HG03460 (cell line): ENCODE measurements around the gene RAB1B.
"Not testable (repeated sequence)": the region's sequence is repeated elsewhere in the genome, so short reads cannot be mapped to it uniquely, and the experiment has no call there.

Experiments used
- ATAC-seq: cut with Tn5 transposase; IDR thresholded peaks from one replicate; pipeline ENCODE4 v1.9.1; 2021; ENCODE audit not compliant: unreplicated experiment

The RAB1B gene

DNA sequence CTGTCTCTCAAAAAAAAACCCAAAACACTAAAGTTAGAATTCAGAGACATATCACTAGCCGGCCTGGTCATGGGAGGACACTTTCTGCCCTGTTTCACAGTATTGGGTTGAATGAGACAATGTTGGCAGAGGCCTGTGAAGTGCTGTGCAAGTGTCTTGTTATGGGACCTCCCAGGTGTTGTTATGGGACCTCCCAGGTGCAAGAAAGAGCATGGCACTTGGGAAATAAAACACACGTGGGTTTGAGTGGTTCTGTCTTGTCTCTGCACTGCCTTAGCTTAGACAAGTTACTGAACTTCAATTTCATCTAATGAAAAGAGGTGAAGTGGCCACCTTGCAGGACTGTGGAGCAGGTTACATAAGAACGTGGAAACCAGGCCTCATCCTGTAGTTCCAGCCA, 28.9 kb upstream of the RAB1B start:
- ATAC-seq: no peak

DNA sequence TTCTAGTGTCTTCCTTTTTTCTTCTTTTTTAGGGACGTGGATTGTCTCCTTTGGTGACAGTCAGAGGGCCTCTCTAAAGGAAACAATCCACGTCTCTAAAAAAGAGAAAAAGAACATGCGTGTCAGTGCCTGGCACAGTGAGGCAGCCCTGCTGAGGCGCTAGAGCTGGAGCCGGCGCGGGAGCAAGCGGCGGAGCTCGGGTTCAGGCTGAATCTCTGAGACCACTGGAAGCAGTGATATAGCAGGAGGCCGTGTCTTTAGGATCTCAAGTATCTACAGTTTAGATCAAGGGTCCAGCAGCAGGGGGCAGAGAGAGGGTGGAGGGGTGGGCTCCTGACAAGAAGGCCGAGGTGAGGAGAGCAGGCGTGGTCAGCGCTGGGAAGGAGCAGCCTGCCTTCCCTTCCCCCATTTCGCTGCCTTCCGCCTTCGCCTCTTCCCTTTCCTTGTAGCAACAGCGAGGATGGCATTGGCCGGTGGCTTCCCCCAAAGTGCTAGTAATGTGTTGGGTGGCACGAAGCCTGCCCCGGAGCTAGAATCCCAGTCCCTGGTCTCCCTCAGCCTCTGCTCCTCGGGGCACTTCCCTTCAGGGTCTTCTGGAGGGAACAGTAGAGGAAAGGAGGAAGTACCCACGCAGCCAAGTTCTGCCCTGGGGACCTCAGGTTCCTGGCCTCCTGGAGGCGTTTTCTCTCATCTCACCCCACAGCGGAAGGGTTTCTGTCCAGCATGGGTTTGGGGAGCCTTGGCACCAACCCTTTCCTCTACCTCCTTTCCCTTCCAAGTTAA, 28.2 kb upstream of the RAB1B start:
- ATAC-seq: no peak

- no peak for ATAC-seq
Observed at GRCh38 chr11:66240781-66241136, 27.7 kb upstream of the RAB1B start.

GRCh38 chr11:66242095-66242765, 26.2 kb upstream of the RAB1B start:
- ATAC-seq: no peak

DNA sequence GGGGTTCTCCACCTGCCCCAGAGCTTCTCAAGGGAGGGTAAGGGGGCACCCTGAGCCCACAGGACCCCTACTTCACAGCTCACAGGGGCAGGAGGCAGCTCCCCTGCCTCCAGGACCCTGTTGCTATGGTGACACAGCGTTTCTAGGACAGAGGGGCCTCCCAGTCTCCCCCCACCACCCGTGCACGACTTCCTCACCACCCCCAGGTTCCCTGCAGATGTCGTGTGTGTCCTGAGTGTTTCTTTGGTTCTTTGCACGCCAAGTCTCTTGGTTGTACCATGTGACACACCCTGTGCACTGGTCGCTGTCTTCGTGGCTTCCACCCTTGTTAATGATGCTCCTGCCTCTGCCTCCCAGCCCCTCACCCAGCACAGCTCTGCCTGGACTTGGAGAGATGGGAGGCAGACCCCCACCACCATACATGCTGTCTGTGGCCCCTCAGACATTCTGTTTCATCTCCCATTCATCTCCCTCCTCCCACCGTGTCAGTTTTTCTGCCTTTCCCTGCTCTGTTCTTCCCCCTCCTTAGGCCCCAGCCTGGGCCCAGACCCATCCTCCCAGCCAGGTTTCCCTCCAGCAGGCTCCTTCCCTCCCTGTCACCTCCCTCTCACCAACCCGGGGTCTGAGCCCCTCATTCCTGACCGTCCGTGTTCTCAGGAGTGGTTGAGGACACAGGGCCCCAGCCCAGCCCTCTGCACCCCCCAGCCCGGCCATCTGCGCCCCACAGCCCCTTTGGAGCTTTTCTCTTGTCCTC, 24.5 kb upstream of the RAB1B start:
- ATAC-seq: no peak

GRCh38 chr11:66247295-66247694, 21.1 kb upstream of the RAB1B start:
- no peak for ATAC-seq

GRCh38 chr11:66247801-66248200, 20.6 kb upstream of the RAB1B start:
- no peak for ATAC-seq

DNA sequence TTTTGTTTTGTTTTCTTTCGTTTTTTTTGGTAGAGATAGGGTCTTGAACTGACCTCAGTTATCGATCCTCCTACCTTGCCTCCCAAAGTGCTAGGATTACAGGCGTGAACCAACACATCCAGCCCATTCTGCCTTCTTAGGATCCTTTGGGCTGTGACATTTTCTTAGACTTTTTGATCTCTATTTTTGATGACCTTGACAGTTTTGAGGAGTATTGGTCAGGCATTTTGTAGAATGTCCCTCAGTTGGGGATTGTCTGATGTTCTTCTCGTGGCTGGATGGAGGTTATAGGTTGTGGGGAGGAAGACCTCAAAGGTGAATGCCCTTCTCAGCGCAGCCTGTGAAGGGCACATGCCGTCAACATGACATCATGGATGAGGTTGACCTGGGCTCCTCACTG, 19.5 kb upstream of the RAB1B start:
- no peak for ATAC-seq

GRCh38 chr11:66251809-66252208, 16.6 kb upstream of the RAB1B start:
- ATAC-seq: no peak

- ATAC-seq: not testable (repeated sequence)
Observed at GRCh38 chr11:66253081-66253480, 15.4 kb upstream of the RAB1B start.

GRCh38 chr11:66258473-66258893, 10.0 kb upstream of the RAB1B start:
- ATAC-seq: no peak

DNA sequence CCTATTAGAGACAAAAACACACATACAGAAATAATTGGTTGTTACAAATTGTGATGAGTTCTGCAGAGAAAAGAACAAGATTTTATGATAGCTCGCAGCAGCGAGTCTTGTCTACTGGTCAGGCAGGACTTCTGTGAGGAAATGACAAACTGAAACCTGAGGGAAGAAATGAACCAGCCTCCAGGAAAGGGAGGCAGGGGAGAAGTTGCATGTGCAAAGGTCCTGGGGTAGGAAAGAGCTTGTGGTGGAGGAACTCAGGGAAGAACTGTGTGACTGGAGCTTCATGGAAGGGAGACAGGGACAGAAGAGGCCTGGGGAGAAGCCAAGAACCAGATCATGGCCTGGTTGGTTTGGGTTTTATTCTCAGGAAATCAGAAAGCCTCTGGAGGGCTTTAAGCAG, 9.2 kb upstream of the RAB1B start:
- no peak for ATAC-seq

- no peak for ATAC-seq
Observed at GRCh38 chr11:66259956-66260355, 8.5 kb upstream of the RAB1B start.

GRCh38 chr11:66261578-66261977, 6.9 kb upstream of the RAB1B start:
- no peak for ATAC-seq

DNA sequence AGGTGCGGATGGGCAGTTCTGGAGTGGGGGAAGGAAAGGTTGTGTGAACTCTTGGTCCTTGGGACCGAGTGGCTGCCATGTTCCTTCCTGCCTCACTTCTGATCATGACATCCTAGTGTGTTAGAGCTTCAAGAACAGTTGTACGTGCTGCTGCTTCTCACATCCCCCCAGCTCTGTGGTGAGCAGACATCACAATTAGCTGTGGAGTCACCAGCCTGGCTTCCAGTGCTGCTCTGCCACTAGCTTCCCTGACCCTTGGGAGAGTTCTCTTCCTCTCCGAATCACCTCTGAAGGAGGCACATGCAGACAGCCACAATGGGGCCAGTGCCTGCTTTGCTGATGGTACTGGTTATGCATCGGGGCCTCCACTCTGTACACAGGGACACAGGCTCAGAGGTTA, 6.2 kb upstream of the RAB1B start:
- ATAC-seq: no peak

DNA sequence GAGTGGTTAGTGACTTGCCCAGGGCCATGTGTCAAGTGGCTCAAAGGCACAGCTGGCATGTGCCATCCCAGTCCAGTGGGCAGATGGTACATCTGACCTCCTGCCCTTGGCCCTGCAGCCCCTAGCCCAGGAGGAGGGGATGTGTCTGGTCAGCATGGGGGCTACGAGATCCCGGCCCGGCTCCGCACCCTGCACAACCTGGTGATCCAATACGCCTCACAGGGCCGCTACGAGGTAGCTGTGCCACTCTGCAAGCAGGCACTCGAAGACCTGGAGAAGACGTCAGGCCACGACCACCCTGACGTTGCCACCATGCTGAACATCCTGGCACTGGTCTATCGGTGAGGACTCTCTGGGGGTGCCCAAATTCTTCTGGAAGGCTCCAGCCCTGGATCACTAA, 5.7 kb upstream of the RAB1B start:
- ATAC-seq: no peak

GRCh38 chr11:66263231-66263630, 5.2 kb upstream of the RAB1B start:
- no peak for ATAC-seq

DNA sequence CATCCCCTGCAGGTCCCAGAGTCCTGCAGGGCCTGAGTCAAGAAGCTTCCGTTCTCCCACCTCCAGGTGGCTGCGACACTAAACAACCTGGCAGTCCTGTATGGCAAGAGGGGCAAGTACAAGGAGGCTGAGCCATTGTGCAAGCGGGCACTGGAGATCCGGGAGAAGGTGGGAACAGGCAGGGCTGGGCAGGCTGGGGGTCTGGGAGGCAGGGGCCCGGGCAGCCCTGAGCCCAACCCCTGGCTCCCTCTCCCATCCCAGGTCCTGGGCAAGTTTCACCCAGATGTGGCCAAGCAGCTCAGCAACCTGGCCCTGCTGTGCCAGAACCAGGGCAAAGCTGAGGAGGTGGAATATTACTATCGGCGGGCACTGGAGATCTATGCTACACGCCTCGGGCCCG, 4.7 kb upstream of the RAB1B start:
- ATAC-seq: no peak

GRCh38 chr11:66264383-66264782, 4.1 kb upstream of the RAB1B start:
- no peak for ATAC-seq

DNA sequence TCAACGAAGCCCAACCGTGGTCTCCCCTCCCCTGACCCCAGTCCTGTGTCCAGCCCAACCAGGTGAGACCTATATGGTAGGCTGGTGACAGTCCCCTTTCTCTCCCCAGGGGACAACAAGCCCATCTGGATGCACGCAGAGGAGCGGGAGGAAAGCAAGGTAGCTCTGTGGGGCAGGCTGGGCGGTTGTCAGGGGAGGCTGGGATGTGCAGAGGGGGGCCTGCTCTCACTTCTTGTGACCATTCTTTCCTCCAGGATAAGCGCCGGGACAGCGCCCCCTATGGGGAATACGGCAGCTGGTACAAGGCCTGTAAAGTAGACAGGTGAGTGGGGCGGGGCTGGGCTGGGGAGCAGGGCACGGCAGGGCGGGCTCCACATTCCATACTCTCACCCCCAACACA, 3.5 kb upstream of the RAB1B start:
- ATAC-seq: no peak

- no peak for ATAC-seq
Observed at GRCh38 chr11:66265531-66266377, 2.7 kb upstream of the RAB1B start.
